ENCODE results near the gene PDLIM4. TPM values are rescaled to one million over a fixed set of nuclear protein-coding genes. Genes with fewer than 3 reads are reported as not detected.

The PDLIM4 gene
- total and polyA plus RNA-seq, 11 donors: 2.4 to 16.9 (median 8.1) TPM

GRCh38 chr5:132250547-132250946, 6.9 kb upstream of the PDLIM4 start:
- WGBS, 4 donors: 91 to 99% (median 94%) methylated on average over 2 of the region's 2 CpGs
- Histone ChIP-seq H3K27me3 (no peaks in the 10 kb centered on the region), H3K4me1 (peaks cover 0 to 14% (median 8%) of the 10 kb centered on the region in 12 donors), H3K27ac (no peak overlapping the region), H3K4me3 (no peak overlapping the region), H3K36me3 (no peaks in the 10 kb centered on the region), H3K9me3 (peaks cover 0 to 20% (median 10%) of the 10 kb centered on the region in 12 donors)
- intact Hi-C loops (cut with DNase I): no loop called here
- no peak for TF ChIP-seq CTCF (IDR thresholded peaks at IDR 0.05)
- DNase-seq (no peak), ATAC-seq (no peak)

- intact Hi-C loops (cut with DNase I): no loop called here
- Histone ChIP-seq H3K36me3 (no peaks in the 10 kb centered on the region), H3K27ac (no peak overlapping the region), H3K27me3 (no peaks in the 10 kb centered on the region), H3K4me3 (no peak overlapping the region), H3K4me1 (peaks cover 0 to 14% (median 8%) of the 10 kb centered on the region in 12 donors), H3K9me3 (peaks cover 0 to 14% (median 7%) of the 10 kb centered on the region in 12 donors)
- 89 to 99% (median 94%) methylated on average over 10 of the region's 10 CpGs for WGBS, 4 donors
- no peak for TF ChIP-seq POLR2A (IDR thresholded peaks at IDR 0.05)
- TF ChIP-seq CTCF (IDR thresholded peaks at IDR 0.05): no peak
- DNase-seq (peak in 1 of 5 donors; percentile 12), ATAC-seq (no peak)
Observed at GRCh38 chr5:132251220-132251725, 6.2 kb upstream of the PDLIM4 start.

- no peak overlapping the region for H3K4me3 ChIP-seq
- intact Hi-C loops (cut with DNase I): no loop called here
- 73 to 80% (median 77%) methylated on average over 3 to 4 of the region's 4 CpGs for WGBS, 4 donors
Observed at GRCh38 chr5:132253008-132253441, 4.5 kb upstream of the PDLIM4 start.

GRCh38 chr5:132253452-132254320, 3.8 kb upstream of the PDLIM4 start:
- H3K9me3 ChIP-seq: no peaks in the 10 kb centered on the region
- intact Hi-C loops (cut with DNase I): no loop called here
- no peak for TF ChIP-seq POLR2A (IDR thresholded peaks at IDR 0.05)
- TF ChIP-seq CTCF (IDR thresholded peaks at IDR 0.05): no peak
- WGBS, 4 donors: 93 to 100% (median 94%) methylated on average over 6 to 8 of the region's 8 CpGs
- no peaks in the 10 kb centered on the region for H3K36me3 ChIP-seq
- H3K4me1 ChIP-seq: peaks cover 0 to 29% (median 16%) of the 10 kb centered on the region in 12 donors
- H3K4me3 ChIP-seq: no peak overlapping the region
- DNase-seq: peak in 1 of 5 donors; percentile 18
- peaks cover 0 to 14% (median 0%) of the 10 kb centered on the region in 9 donors for H3K27me3 ChIP-seq
- H3K27ac ChIP-seq: peak overlapping the region in 5 of 12 donors; percentile 12 to 55 (median 45)
- no peak for ATAC-seq

More at GRCh38 chr5:132253008-132253441, 4.5 kb upstream of the PDLIM4 start:
- no peak for TF ChIP-seq POLR2A (IDR thresholded peaks at IDR 0.05)
- Histone ChIP-seq H3K27ac (no peak overlapping the region), H3K36me3 (no peaks in the 10 kb centered on the region), H3K27me3 (peaks cover 0 to 14% (median 0%) of the 10 kb centered on the region in 9 donors), H3K4me1 (peaks cover 0 to 24% (median 12%) of the 10 kb centered on the region in 12 donors), H3K9me3 (no peaks in the 10 kb centered on the region)
- ATAC-seq: no peak
- DNase-seq: peak in 1 of 5 donors; percentile 5

Data from heart left ventricle (tissue), 16 donors.